Measurements from ENCODE around the gene SYT3.
"Not testable (repeated sequence)": the region's sequence is repeated elsewhere in the genome, so short reads cannot be mapped to it uniquely, and the experiment has no call there.

Gene SYT3

GRCh38 chr19:50629194-50629593, 10.5 kb downstream of the SYT3 start:
- Mint-ChIP-seq H3K36me3 (ENCODE audit: low read depth) (no peaks in the 10 kb centered on the region), H3K4me1 (peaks cover 5% of the 10 kb centered on the region), H3K9me3 (peaks cover 10% of the 10 kb centered on the region), H3K27me3 (ENCODE audit: low read depth) (peaks cover 8% of the 10 kb centered on the region), H3K4me3 (no peak overlapping the region), H3K27ac (no peak overlapping the region)
- no peak for TF ChIP-seq CTCF (IDR thresholded peaks at IDR 0.05; ENCODE audit: unreplicated experiment in 3 of 3)

DNA sequence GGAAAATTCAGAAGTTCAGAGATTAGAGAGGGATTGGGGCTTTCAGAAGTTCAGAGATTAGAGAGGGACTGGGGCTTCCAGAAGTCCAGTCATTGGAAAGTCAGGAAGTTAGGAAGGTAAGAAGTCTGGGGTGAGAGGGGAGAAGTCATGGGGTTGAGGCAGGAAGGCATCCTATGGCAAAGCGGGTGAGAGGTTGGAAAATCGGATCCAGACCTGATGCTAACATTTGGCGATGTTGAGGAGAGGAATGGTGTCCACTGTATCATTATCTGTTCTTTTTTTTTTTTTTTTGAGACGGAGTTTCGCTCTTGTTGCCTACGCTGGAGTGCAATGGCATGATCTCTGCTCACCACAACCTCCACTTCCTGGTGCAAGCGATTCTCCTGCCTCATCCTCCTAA, 11.1 kb downstream of the SYT3 start:
- Mint-ChIP-seq H3K27me3 (ENCODE audit: low read depth) (peaks cover 8% of the 10 kb centered on the region), H3K4me1 (peaks cover 5% of the 10 kb centered on the region), H3K27ac (no peak overlapping the region), H3K4me3 (no peak overlapping the region), H3K9me3 (peaks cover 7% of the 10 kb centered on the region), H3K36me3 (ENCODE audit: low read depth) (no peaks in the 10 kb centered on the region)
- TF ChIP-seq CTCF (IDR thresholded peaks at IDR 0.05; ENCODE audit: unreplicated experiment in 3 of 3), result no peak

DNA sequence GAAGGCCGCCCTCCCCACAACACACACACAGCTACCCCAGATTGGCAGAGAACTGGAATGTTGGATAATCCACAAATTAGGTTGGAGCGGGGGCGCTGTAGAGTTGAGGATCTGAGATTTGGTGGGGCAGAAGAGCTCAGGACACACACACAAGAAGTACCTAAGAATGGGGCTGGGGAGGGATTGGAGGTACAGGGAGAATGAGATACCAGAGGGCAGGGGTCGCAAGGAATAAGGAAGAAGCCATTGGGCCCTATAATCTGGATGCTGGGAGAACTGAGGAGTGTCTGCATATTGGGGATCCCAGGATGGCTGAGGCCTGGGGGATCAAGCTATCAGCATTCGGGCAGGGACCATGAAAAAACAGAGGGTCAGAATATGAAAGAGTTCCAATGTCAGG, 11.5 kb downstream of the SYT3 start:
- peaks cover 8% of the 10 kb centered on the region for H3K27me3 Mint-ChIP-seq (ENCODE audit: low read depth)
- H3K27ac Mint-ChIP-seq, result no peak overlapping the region
- H3K4me1 Mint-ChIP-seq, result peaks cover 5% of the 10 kb centered on the region
- no peaks in the 10 kb centered on the region for H3K36me3 Mint-ChIP-seq (ENCODE audit: low read depth)
- TF ChIP-seq CTCF (IDR thresholded peaks at IDR 0.05; ENCODE audit: unreplicated experiment in 3 of 3), result no peak
- H3K9me3 Mint-ChIP-seq, result peaks cover 4% of the 10 kb centered on the region
- H3K4me3 Mint-ChIP-seq, result no peak overlapping the region

GRCh38 chr19:50626795-50627194, 12.9 kb downstream of the SYT3 start:
- H3K4me1 Mint-ChIP-seq, result peaks cover 5% of the 10 kb centered on the region
- H3K27me3 Mint-ChIP-seq (ENCODE audit: low read depth), result peaks cover 6% of the 10 kb centered on the region
- H3K4me3 Mint-ChIP-seq, result no peak overlapping the region
- no peaks in the 10 kb centered on the region for H3K36me3 Mint-ChIP-seq (ENCODE audit: low read depth)
- no peak for TF ChIP-seq CTCF (IDR thresholded peaks at IDR 0.05; ENCODE audit: unreplicated experiment in 3 of 3)
- peaks cover 3% of the 10 kb centered on the region for H3K9me3 Mint-ChIP-seq
- no peak overlapping the region for H3K27ac Mint-ChIP-seq

DNA sequence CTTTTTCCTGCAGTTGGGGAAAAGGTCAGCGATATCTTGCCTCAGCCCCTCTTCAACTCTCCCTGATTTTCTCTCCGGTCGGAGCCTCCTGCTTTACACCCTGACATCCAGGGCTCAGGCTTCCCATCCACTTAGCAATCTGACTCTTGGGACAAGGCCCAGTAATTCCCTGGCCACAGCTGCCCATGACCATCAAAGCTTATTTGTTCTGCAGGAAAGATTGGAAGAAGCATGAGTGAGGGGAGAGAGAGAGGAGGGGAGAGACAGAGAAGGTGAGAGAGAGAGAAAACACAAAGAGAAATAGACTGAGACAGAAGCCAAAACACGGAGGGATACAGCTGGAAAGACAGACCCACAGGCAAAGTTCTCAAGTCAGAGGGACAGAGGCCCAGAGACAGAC, 13.7 kb downstream of the SYT3 start:
- H3K27ac Mint-ChIP-seq, result no peak overlapping the region
- TF ChIP-seq CTCF (IDR thresholded peaks at IDR 0.05; ENCODE audit: unreplicated experiment in 3 of 3), result no peak
- no peaks in the 10 kb centered on the region for H3K27me3 Mint-ChIP-seq (ENCODE audit: low read depth)
- no peak overlapping the region for H3K4me3 Mint-ChIP-seq
- H3K9me3 Mint-ChIP-seq, result no peaks in the 10 kb centered on the region
- H3K4me1 Mint-ChIP-seq, result peaks cover 5% of the 10 kb centered on the region
- no peaks in the 10 kb centered on the region for H3K36me3 Mint-ChIP-seq (ENCODE audit: low read depth)

DNA sequence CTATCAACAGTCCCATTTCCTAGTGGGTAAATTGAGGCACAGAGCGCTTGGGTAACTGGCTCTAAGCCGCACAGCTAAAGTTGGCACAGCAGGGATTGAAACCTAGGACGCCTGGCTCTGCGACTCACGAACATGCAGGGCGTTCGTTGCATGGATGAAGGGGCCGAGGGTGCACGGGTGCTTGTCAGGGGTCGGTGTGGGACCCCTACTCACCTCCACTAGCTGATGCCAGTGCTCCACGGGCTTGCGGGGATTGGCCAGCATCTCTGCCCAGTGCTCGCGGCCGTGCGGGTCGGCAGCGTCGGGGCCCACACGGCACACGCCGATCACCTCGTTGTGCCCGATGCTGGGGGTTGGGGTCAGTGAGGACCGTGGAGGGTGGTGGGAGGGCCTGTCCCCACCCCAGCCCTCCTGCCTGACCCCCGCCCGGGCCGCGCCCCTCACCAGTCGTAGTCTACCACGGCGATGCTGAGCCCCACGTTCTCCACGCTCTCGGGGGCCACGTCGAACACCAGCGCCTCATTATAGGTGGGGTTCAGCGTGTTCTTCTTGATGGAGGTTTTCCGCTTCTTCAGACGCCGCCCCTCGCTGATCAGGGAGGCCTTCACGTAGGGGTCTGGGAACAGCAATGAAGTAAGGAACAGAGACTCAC, 14.6 kb downstream of the SYT3 start:
- TF ChIP-seq CTCF (IDR thresholded peaks at IDR 0.05; ENCODE audit: unreplicated experiment in 3 of 3), result no peak
- Mint-ChIP-seq H3K27me3 (ENCODE audit: low read depth) (no peaks in the 10 kb centered on the region), H3K36me3 (ENCODE audit: low read depth) (no peaks in the 10 kb centered on the region), H3K9me3 (no peaks in the 10 kb centered on the region), H3K27ac (no peak overlapping the region), H3K4me3 (no peak overlapping the region), H3K4me1 (peaks cover 5% of the 10 kb centered on the region)

GRCh38 chr19:50620394-50620906, 19.2 kb downstream of the SYT3 start:
- not testable (repeated sequence) for H3K9me3 Mint-ChIP-seq; H3K4me3 Mint-ChIP-seq; H3K4me1 Mint-ChIP-seq; H3K27ac Mint-ChIP-seq; H3K36me3 Mint-ChIP-seq (ENCODE audit: low read depth)
- peaks cover 14% of the 10 kb centered on the region for H3K27me3 Mint-ChIP-seq (ENCODE audit: low read depth)

DNA sequence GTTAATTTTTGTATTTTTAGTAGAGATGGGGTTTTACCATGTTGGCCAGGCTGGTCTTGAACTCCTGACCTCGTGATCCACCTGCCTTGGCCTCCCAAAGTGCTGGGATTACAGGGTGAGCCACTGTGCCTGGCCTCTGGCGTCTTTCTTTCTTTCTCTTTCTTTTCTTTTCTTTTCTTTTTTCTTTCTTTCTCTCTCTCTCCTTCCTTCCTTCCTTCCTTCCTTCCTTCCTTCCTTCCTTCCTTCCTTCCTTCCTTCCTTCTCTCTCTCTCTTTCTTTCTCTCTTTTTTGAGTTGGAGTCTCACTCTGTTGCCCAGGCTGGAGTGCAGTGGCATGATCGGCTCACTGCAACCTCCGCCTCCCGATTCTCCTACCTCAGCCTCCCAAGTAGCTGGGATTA, 20.5 kb downstream of the SYT3 start:
- not testable (repeated sequence) for H3K4me3 Mint-ChIP-seq; H3K36me3 Mint-ChIP-seq (ENCODE audit: low read depth); H3K27ac Mint-ChIP-seq; H3K9me3 Mint-ChIP-seq; H3K4me1 Mint-ChIP-seq
- H3K27me3 Mint-ChIP-seq (ENCODE audit: low read depth), result peaks cover 14% of the 10 kb centered on the region

DNA sequence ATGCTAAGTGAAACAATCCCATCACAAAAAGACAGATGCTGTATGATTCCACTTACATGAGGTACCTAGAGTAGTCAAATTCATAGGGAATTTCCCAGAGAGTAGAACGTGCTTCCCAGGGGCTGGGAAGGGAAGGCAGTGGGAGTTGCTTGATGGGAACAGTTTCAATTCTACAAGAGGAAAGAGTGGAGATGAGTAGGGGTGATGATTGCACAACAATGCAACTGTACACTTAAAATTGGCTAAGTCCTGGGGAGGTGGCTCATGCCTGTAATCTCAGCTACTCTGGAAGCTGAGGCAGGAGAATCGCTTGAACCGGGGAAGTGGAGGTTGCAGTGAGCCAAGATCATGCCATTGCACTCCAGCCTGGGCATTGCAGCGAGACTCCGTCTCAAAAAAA, 21.3 kb downstream of the SYT3 start:
- not testable (repeated sequence) for H3K4me3 Mint-ChIP-seq; H3K36me3 Mint-ChIP-seq (ENCODE audit: low read depth)

More for the DNA sequence above, 21.3 kb downstream of the SYT3 start:
- H3K9me3 Mint-ChIP-seq, H3K27ac Mint-ChIP-seq, H3K4me1 Mint-ChIP-seq: not testable (repeated sequence)
- H3K27me3 Mint-ChIP-seq (ENCODE audit: low read depth), result peaks cover 14% of the 10 kb centered on the region
